Epithelial cell of esophagus (primary cell): ENCODE results near the gene TKT.

Experiments
- DNase-seq: peaks from one replicate; pipeline ENCODE4 v3.0.0; 2010; ENCODE audit warnings: low read depth
- H3K4me3 ChIP-seq: 2 replicates; pipeline ENCODE4 v1.5.1; 2011; ENCODE audit warnings: mild to moderate bottlenecking, low read length, control low read depth
- CTCF ChIP-seq: IDR thresholded peaks from 2 replicates; pipeline ENCODE4 v1.5.1; 2011; ENCODE audit warnings: low read depth, mild to moderate bottlenecking, low read length, control low read depth, inconsistent platforms; ENCODE audit not compliant: insufficient read depth; ENCODE audit errors: missing control alignments

The TKT gene

DNA sequence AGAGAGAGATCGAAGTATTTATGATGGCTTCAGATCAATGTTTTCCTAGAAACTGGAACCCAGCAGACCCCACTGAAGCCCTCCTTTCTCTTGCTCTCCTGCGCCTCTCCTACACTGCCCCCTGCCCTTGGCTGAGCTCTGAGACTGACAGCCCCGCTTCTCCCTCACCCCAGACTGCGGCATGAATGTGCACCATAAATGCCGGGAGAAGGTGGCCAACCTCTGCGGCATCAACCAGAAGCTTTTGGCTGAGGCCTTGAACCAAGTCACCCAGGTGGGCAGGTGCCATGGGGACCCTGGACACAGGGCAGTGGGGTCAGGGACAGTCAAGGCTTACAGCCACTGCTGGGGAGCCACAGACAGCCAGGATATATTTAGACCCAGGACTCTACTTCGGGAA lies 71.1 kb downstream of the TKT start:
- no peak overlapping the region for H3K4me3 ChIP-seq
- no peak for TF ChIP-seq CTCF
- no peak for DNase-seq

- no peak overlapping the region for H3K4me3 ChIP-seq
- no peak for DNase-seq
- no peak for TF ChIP-seq CTCF
Observed at GRCh38 chr3:53183514-53183913, 72.3 kb downstream of the TKT start.

DNA sequence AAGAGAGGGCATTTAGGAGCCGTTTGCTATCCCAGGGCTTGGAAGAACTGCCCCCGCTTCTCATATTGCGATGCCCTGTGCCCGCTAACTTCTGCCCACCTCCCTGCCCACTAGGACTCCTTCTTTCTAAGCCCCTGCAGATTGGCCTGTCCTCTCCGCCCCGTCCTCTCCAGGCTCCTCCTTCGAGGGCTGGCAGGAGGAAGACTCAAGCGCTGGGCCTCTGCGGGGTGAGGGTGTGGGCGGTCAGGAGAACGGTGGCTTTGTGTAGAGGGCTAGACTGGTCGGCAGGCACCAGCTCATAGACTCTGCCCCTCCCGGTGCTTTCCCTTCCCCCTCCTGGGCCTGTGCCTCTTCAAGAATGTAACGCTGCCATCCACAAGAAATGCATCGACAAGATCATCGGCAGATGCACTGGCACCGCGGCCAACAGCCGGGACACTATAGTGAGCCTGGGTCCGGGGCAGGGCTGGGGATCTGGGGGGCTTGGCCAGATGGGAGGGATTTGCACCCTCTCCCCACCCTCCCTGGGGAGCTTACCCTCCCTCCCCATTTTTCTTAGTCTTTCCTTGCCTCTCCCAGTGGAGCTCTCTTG lies 73.0 kb downstream of the TKT start:
- H3K4me3 ChIP-seq, result no peak overlapping the region
- DNase-seq, result no peak
- no peak for TF ChIP-seq CTCF

- no peak overlapping the region for H3K4me3 ChIP-seq
- no peak for DNase-seq
- no peak for TF ChIP-seq CTCF
Observed at GRCh38 chr3:53181528-53181927, 74.3 kb downstream of the TKT start.

DNA sequence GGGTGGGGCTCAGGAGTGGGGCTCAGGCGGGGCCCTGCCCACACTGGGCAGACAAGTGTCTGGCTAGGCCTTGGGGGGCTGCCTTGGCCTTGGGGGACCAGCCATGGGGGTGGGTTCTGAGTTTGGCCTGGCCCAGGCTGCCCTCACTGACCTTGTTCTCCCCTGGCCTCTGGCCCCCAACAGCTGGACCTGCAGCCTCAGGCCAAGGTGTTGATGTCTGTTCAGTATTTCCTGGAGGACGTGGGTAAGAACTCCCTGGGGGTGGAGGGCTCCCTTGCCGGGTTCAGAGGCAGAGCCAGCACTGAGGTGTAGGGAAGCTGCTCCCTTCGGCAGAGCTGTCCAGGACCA lies 74.8 kb downstream of the TKT start:
- TF ChIP-seq CTCF, result no peak
- no peak for DNase-seq
- H3K4me3 ChIP-seq, result no peak overlapping the region

DNA sequence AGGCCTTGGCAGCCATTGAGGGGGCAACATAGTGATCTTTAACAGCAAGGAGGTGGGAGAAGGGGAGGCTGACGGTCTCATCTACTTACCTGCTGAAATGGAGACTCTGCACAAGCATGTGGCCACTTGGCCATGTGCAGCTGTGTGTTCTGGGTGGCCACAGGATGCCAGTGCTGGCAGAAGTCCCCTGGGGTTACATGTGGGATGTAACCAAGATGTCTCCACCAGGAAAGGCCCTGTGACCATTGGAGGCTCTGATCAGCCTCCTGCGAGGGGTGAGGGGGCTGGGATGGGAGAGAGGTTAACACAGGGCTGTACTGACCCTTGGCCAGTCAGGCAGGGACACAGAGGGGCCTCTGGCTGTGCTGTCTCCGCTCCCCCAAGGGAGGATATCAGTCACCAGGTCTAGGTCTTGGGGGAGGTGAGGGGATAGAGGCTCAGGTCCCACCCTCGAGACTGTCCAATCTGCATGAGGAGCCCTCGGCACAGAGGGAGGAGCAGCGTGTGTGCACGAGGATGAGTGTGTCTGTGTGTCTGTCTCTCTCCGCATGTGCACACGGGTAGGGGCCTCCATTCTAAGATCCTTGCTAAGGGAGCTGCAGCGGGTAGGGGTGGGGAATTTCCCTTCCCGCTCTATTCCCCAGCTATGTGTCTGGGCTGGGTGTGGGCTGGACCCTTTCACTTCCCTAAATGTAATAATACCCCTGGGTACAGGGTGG lies 75.4 kb downstream of the TKT start:
- DNase-seq, result no peak
- no peak overlapping the region for H3K4me3 ChIP-seq
- no peak for TF ChIP-seq CTCF

DNA sequence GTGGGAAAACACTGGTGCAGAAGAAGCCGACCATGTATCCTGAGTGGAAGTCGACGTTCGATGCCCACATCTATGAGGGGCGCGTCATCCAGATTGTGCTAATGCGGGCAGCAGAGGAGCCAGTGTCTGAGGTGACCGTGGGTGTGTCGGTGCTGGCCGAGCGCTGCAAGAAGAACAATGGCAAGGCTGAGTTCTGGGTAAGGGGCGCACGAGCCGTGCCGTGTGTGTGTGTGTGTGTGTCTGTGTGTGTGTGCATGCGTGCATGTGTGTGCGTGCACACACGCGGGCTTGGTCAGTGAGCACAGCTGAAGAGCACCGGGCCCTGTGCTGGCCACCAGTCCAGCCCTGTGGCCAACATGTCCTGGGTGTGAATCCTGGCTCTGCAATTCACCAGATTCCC lies 76.2 kb downstream of the TKT start:
- no peak for TF ChIP-seq CTCF
- no peak overlapping the region for H3K4me3 ChIP-seq
- DNase-seq, result no peak
